Measurements from ENCODE around the gene RSAD1.

DNA sequence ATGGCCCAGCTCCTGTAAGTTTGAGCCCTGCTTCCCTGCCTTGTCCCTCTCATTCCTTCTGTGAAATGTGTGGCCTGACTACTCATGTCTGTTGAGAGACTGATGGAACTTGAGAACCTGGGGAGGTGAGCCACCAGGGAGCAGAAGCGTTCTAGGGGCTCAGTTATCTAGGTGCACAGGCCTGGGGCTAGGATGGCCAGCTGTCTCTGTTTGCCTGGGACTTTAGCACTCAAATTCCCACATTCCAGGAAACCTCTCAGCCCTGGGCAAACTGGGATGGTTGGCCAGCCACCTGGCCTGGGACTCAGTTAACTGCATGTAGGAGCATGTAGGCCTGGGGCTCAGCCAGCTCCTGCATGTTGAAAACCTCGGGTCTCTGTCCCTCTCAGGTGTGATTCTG is 44.5 kb downstream of the RSAD1 start:
- TF ChIP-seq, protein P1, sequence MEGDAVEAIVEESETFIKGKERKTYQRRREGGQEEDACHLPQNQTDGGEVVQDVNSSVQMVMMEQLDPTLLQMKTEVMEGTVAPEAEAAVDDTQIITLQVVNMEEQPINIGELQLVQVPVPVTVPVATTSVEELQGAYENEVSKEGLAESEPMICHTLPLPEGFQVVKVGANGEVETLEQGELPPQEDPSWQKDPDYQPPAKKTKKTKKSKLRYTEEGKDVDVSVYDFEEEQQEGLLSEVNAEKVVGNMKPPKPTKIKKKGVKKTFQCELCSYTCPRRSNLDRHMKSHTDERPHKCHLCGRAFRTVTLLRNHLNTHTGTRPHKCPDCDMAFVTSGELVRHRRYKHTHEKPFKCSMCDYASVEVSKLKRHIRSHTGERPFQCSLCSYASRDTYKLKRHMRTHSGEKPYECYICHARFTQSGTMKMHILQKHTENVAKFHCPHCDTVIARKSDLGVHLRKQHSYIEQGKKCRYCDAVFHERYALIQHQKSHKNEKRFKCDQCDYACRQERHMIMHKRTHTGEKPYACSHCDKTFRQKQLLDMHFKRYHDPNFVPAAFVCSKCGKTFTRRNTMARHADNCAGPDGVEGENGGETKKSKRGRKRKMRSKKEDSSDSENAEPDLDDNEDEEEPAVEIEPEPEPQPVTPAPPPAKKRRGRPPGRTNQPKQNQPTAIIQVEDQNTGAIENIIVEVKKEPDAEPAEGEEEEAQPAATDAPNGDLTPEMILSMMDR (IDR thresholded peaks at IDR 0.05), result no peak
- TF ChIP-seq EP300 (IDR thresholded peaks at IDR 0.05) (no peak), POLR2A (IDR thresholded peaks at IDR 0.05) (no peak)
